Esophagus (tissue), 2 donors: ENCODE results near the gene UGT2B17. TPM values are rescaled to one million over a fixed set of nuclear protein-coding genes. Genes with fewer than 3 reads are reported as not detected.
"Not testable (repeated sequence)": the region's sequence is repeated elsewhere in the genome, so short reads cannot be mapped to it uniquely, and the experiment has no call there.

Source experiments
- H3K27ac ChIP-seq, 2 donors: one replicate each; pipeline ENCODE4 v1.5.1; 2013; ENCODE audit warnings: low read depth in 2 of 2, mild to moderate bottlenecking in 2 of 2, inconsistent platforms in 1 of 2, low read length in 1 of 2, moderate library complexity in 1 of 2
- H3K27me3 ChIP-seq, 2 donors: one replicate each; pipeline ENCODE4 v1.6.1; 2013; ENCODE audit warnings: low read length in 2 of 2, control low read depth in 1 of 2, mild to moderate bottlenecking in 1 of 2; ENCODE audit not compliant: insufficient read depth in 2 of 2, control insufficient read depth in 1 of 2
- H3K36me3 ChIP-seq, 2 donors: one replicate each; pipeline ENCODE4 v1.6.1; 2013; ENCODE audit warnings: low read length in 1 of 2; ENCODE audit not compliant: control insufficient read depth in 2 of 2, insufficient read depth in 2 of 2
- H3K4me1 ChIP-seq, 2 donors: one replicate each; pipeline ENCODE4 v1.6.1; 2013; ENCODE audit warnings: low read length in 1 of 2; ENCODE audit not compliant: control insufficient read depth in 2 of 2, insufficient read depth in 2 of 2
- H3K4me3 ChIP-seq, 2 donors: one replicate each; pipeline ENCODE4 v1.5.1; 2013; ENCODE audit warnings: low read length in 2 of 2, mild to moderate bottlenecking in 2 of 2, low read depth in 1 of 2, moderate library complexity in 1 of 2
- H3K9me3 ChIP-seq, 2 donors: one replicate each; pipeline ENCODE4 v1.6.1; 2013; ENCODE audit warnings: mild to moderate bottlenecking in 2 of 2, low read depth in 1 of 2, low read length in 1 of 2, moderate library complexity in 1 of 2; ENCODE audit not compliant: control insufficient read depth in 2 of 2, insufficient read depth in 1 of 2
- WGBS, 2 donors: extraction: QIAGEN DNeasy Blood & Tissue Kit; methylation state at CpG; one replicate each; pipeline ENCODE4 v1.1.7; 2013; 5-methylcytosine and 5-hydroxymethylcytosine counted together
- polyA plus RNA-seq, 2 donors: library from polyadenylated mRNA; stranded (reverse); fragments of 200-250 nt; gene quantifications; one replicate each; pipeline ENCODE4 v1.2.3, GENCODE V29; 2013
- donor health status: healthy with polysubstance abuse.
- donor health status: Bipolar disorder and iron deficiency.

The UGT2B17 gene
- polyA plus RNA-seq, 2 donors: 0.02 to 0.10 TPM

DNA sequence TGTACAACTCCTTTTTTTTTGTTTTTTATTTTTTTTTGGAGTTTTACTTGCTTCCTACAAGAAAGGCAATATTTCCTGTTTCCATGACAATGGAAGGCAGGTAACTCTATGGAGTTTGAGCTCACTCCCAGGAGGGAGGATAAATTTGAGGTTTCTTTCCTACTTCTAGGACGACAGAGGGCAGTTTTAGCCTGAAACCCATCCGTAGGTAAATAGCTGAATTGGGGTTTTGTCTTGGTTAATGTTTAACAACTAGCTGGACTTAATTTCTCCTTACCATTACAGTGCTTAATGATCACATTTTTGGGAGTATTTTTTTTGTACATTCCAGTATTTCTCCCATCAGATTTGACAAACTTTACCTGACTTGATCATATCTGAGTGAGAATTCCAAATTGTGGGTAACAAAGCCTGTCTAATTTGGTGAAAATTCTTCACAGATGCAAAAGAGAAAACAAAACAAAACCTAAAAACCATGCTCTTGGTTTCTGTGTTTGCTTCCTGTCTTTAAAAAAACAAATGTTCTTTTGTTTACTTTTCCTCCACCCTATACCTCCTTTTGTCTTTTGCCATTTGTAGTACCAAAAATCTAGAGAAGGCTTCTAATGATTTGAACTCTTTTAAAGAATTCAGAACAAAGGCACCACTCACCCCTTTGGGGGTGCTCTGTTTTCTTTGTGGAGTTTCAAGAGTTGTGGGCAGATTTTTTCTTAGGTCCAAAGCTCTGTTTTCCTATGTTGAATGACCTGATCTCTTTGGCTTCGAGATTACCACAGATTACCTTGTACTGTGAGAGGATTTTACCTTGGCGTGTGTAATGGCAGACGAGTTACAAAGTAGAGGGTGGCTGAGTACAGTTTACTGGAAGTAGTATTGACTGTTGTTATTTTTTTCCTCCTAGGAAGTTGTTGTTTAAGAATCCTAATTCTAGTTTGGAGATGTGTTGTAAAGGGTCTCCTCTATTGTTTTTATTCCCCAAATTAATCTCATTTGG lies 23.0 kb downstream of the UGT2B17 start:
- not testable (repeated sequence) for H3K9me3 ChIP-seq, H3K4me1 ChIP-seq, H3K36me3 ChIP-seq, H3K4me3 ChIP-seq, H3K27ac ChIP-seq, H3K27me3 ChIP-seq
- WGBS, 2 donors: 67% methylated on average over 5 of the region's 5 CpGs; no CpG with 5 or more reads in 1 of the 2 donors

DNA sequence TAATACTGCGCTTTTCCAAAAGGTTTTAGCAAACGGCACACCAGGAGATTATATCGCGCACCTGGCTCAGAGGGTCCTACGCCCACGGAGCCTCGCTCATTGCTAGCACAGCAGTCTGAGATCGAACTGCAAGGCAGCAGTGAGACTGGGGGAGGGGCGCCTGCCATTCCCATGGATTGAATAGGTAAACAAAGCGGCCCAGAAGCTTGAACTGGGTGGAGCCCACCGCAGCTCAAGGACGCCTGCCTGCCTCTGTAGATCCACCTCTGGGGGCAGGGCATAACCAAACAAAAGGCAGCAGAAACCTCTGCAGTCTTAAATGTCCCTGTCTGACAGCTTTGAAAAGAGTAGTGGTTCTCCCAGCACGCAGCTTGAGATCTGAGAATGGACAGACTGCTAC lies 33.4 kb downstream of the UGT2B17 start:
- not testable (repeated sequence) for H3K4me3 ChIP-seq, H3K36me3 ChIP-seq, H3K9me3 ChIP-seq, H3K4me1 ChIP-seq, H3K27me3 ChIP-seq, H3K27ac ChIP-seq
- 84% methylated on average over 13 of the region's 13 CpGs; no CpG with 5 or more reads in 1 of the 2 donors for WGBS, 2 donors

DNA sequence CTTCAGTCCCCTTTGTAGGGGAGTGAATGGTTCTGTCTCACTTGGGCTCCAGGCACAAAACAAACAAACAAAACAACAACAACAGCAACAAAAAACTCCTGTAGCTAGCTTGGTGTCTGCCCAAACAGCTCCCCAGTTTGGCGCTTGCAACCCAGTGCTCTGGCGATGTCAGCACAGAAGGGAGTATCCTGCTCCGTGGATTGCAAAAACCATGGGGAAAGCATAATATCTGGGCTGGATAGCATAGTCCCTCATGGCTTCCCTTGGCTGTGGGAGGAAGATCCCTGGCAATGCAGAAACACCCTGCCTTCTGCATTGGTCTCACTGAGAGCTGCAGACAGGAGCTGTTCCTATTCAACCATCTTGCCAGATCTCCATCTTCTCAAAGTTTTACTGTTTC lies 39.7 kb downstream of the UGT2B17 start:
- H3K9me3 ChIP-seq: no peaks in the 10 kb centered on the region
- no peaks in the 10 kb centered on the region for H3K27me3 ChIP-seq
- no peaks in the 10 kb centered on the region for H3K4me1 ChIP-seq
- 90% methylated on average over 3 of the region's 3 CpGs; no CpG with 5 or more reads in 1 of the 2 donors for WGBS, 2 donors
- H3K36me3 ChIP-seq: no peaks in the 10 kb centered on the region
- no peak overlapping the region for H3K27ac ChIP-seq
- H3K4me3 ChIP-seq: no peak overlapping the region

DNA sequence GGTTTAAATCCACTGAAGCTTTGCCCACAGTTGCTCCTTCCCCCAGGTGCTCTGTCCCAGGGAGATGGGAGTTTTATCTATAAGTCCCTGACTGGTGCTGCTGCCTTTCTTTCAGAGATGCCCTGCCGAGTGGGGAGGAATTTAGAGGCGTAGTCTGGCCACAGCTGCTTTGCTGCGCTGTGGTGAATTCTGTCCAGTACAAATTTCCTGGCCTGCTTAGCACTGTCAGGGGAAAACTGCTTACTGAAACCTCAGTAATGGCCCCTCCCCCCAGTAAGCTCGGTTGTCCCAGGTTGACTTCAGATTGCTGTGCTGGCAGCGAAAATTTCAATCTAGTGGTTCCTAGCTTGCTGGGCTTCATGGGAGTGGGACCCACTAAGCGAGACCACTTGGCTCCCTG lies 40.1 kb downstream of the UGT2B17 start:
- H3K27ac ChIP-seq: no peak overlapping the region
- H3K9me3 ChIP-seq: no peaks in the 10 kb centered on the region
- no peaks in the 10 kb centered on the region for H3K36me3 ChIP-seq
- no peak overlapping the region for H3K4me3 ChIP-seq
- no peaks in the 10 kb centered on the region for H3K27me3 ChIP-seq
- no peaks in the 10 kb centered on the region for H3K4me1 ChIP-seq
- 90% methylated on average over 6 of the region's 6 CpGs; no CpG with 5 or more reads in 1 of the 2 donors for WGBS, 2 donors

DNA sequence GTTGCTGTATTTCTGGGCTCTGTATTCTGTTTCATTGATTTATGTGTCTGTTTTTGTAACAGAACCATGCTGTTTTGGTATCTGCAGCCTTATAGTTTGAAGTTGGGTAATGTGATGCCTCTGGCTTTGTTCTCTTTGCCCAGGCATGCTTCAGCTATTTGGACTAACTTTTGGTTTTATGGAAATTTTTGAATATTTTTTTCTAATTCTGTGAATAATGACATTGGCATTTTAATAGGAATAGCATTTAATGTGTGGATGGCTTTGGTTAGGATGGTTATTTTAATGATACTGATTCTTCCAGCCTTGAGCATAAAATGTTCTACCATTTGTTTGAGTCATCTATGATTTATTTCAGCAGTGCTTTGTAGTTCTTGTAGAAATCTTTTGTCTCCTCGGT lies 53.9 kb downstream of the UGT2B17 start:
- 18% methylated on average over 1 of the region's 1 CpG; no CpG with 5 or more reads in 1 of the 2 donors for WGBS, 2 donors
- H3K27me3 ChIP-seq, H3K9me3 ChIP-seq, H3K4me3 ChIP-seq, H3K27ac ChIP-seq, H3K36me3 ChIP-seq, H3K4me1 ChIP-seq: not testable (repeated sequence)

DNA sequence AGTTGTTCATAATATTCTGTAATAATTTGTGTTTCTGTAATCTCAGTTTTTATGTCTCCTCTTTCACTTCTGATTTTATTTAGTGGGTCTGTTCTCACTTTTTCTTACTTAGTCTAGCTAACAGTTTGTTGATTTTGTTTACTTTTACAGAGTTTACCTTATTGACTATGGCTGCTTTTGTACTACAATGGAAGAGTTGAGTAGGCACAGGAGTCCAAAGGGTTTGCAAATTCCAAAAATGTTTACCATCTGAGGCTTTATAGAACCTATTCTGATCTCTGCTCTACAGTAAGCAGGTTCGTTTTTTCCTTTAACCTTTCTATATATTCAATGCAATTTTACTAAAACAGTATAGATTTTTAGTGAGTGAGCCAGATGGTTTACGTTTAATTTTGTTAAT lies 55.1 kb downstream of the UGT2B17 start:
- no peak overlapping the region for H3K27ac ChIP-seq
- WGBS, 2 donors: 56% methylated on average over 2 of the region's 2 CpGs; no CpG with 5 or more reads in 1 of the 2 donors
- no peaks in the 10 kb centered on the region for H3K4me1 ChIP-seq
- H3K9me3 ChIP-seq: no peaks in the 10 kb centered on the region
- no peaks in the 10 kb centered on the region for H3K36me3 ChIP-seq
- H3K27me3 ChIP-seq: no peaks in the 10 kb centered on the region
- H3K4me3 ChIP-seq: no peak overlapping the region

DNA sequence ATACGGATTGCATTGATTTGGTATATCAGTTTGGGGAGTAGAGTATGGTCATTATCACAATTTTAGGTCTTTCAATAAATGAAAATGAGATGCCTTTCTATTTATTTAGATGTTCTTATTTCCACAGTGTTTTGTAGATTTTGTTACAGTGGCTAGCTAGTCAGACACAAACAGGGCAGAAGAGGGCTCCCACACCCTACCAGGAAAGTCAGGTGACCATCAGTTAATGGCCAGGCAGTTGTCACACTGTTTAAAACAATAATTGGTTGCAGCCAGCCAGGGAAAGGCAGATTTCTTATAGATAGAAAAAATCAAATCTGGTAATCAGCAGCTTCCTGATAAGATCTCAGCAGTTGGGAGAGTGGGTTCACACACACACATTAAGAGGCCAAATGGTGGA lies 57.2 kb downstream of the UGT2B17 start:
- H3K4me3 ChIP-seq: no peak overlapping the region
- no peaks in the 10 kb centered on the region for H3K36me3 ChIP-seq
- no peaks in the 10 kb centered on the region for H3K9me3 ChIP-seq
- H3K27me3 ChIP-seq: no peaks in the 10 kb centered on the region
- WGBS, 2 donors: 83% methylated on average over 1 of the region's 1 CpG; no CpG with 5 or more reads in 1 of the 2 donors
- H3K27ac ChIP-seq: no peak overlapping the region
- H3K4me1 ChIP-seq: no peaks in the 10 kb centered on the region

DNA sequence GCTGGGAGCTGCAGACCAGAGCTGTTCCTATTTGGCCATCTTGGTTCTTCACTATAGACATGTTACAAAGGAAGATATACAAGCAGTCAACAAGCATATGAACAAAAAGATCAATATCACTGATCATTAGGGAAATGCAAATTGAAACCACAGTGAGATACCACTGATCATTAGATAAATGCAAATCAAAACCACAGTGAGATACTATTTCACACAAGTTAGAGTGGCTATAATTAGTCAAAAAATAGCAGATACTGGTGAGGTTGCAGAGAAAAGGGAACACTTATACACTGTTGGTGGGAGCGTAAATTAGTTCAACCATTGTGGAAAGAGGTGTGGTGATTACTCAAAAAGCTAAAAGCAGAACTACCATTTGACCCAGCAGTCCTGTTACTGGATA lies 70.7 kb downstream of the UGT2B17 start:
- not testable (repeated sequence) for H3K4me3 ChIP-seq, H3K4me1 ChIP-seq, H3K27ac ChIP-seq, H3K36me3 ChIP-seq, H3K27me3 ChIP-seq, H3K9me3 ChIP-seq
- WGBS, 2 donors: 86 to 96% methylated on average over 1 of the region's 1 CpG

DNA sequence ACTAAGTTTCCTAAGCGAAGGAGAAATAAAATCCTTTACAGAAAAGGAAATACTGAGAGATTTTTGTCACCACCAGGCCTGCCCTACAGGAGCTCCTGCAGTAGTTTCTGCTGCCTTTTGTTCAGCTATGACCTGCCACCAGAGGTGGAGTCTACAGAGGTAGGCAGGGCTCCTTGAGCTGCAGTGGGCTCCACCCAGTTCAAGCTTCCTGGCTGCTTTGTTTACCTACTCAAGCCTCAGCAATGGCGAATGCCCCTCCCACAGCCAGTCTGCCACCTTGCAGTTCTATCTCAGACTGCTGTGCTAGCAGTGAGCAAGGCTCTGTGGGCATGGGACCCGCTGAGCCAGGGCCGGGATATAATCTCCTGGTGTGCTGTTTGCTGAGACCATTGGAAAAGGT lies 71.3 kb downstream of the UGT2B17 start:
- H3K36me3 ChIP-seq, H3K9me3 ChIP-seq, H3K4me1 ChIP-seq, H3K27me3 ChIP-seq, H3K27ac ChIP-seq, H3K4me3 ChIP-seq: not testable (repeated sequence)
- WGBS, 2 donors: 91 to 92% methylated on average over 4 of the region's 4 CpGs

DNA sequence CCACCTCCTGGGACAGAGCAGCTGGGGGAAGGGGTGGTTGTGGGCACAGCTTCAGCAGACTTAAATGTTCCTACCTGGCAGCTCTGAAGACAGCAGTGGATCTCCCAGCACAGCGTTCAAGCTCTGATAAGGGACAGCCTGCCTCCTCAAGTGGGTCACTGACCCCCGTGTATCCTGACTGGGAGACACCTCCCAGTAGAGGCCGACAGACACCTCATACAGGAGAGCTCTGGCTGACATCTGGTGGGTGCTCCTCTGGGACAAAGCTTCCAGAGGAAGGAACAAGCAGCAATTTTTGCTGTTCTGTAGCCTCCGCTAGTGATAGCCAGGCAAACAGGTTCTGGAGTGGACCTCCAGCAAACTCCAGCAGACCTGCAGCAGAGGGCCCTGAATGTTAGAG lies 72.7 kb downstream of the UGT2B17 start:
- WGBS, 2 donors: 81 to 93% methylated on average over 4 of the region's 4 CpGs
- not testable (repeated sequence) for H3K4me3 ChIP-seq, H3K9me3 ChIP-seq, H3K27me3 ChIP-seq, H3K4me1 ChIP-seq, H3K27ac ChIP-seq, H3K36me3 ChIP-seq
